ENCODE results near the gene ANKH.

DNA sequence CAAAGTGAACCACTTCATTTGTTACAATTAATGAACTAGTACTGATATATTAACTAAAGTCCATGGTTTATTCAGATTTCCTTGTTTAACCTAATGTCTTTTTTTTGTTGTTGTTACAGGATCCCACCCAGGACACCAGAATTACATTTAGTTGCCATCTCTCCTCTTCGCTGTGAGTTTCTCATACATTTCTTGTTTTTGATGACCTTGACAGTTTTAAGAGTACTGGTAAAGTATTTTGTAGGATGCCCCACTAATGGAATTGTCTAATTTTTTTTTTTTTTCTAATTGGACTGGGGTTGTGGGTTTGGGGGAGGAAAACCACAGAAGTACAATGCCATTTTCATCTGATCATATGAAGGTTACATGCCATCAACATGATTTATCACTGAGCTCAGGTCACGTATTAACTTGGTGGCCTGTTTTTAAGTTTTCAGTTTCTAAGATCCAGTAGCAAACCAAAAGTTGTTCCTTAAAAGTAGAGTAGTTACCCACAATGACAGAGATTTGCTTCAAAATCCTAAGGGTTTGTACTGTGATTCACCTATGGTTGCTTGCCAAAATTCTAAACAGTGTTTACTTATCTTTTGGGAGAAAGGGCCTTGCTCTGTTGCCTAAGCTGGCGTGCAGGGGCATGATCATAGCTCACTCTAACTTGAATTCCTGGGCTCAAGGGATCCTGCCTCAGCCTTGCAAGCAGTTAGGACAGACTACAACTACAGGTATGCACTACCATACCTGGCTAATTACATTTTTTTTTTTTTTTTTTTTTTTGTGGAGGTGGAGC lies 211.6 kb downstream of the ANKH start:
- TF ChIP-seq EZH2 (IDR thresholded peaks at IDR 0.05; ENCODE audit: borderline replicate concordance) (no peak), EZH2phosphoT487 (IDR thresholded peaks at IDR 0.05; ENCODE audit: low read depth, severe bottlenecking, unreplicated experiment) (no peak)
